NCI-H1417 (cell line): Measurements from ENCODE around the gene HIPK2.

Source experiments
- DNase-seq, 3 experiments: peaks; one replicate each; lab custom pipeline; 2025; lab: John Stamatoyannopoulos, UW

Gene HIPK2

GRCh38 chr7:139538881-139539635 is 238.7 kb downstream of the HIPK2 start:
- DNase-seq: no peak

- DNase-seq: no peak
Observed at GRCh38 chr7:139536152-139536551, 241.6 kb downstream of the HIPK2 start.

- no peak for DNase-seq
Observed at GRCh38 chr7:139534966-139535651, 242.7 kb downstream of the HIPK2 start.

- DNase-seq: no peak
Observed at GRCh38 chr7:139534096-139534495, 243.7 kb downstream of the HIPK2 start.

GRCh38 chr7:139532636-139533155 is 245.1 kb downstream of the HIPK2 start:
- DNase-seq: no peak

- DNase-seq: no peak
Observed at GRCh38 chr7:139531094-139531493, 246.7 kb downstream of the HIPK2 start.

- DNase-seq: no peak
Observed at GRCh38 chr7:139526578-139527544, 250.9 kb downstream of the HIPK2 start.

GRCh38 chr7:139525750-139526149 is 252.0 kb downstream of the HIPK2 start:
- DNase-seq: no peak

GRCh38 chr7:139525239-139525638 is 252.6 kb downstream of the HIPK2 start:
- DNase-seq: no peak

GRCh38 chr7:139523968-139524815 is 253.6 kb downstream of the HIPK2 start:
- DNase-seq: no peak

- DNase-seq: peak in 2 of 3 experiments; percentile 55 to 56
Observed at GRCh38 chr7:139523199-139523941, 254.4 kb downstream of the HIPK2 start, which contains the start of gene CLEC2L. Gene CLEC2L (plus strand): TSS chr7:139523685. CDS start chr7:139523928, 243 bp downstream.

GRCh38 chr7:139522830-139523198 is 255.0 kb downstream of the HIPK2 start:
- no peak for DNase-seq

GRCh38 chr7:139521439-139521838 is 256.4 kb downstream of the HIPK2 start:
- DNase-seq: no peak

- DNase-seq: no peak
Observed at GRCh38 chr7:139515266-139515665, 262.5 kb downstream of the HIPK2 start.
